Neutrophil (primary cell): Measurements from ENCODE around the gene CDH1.

Source experiments
- H3K27ac ChIP-seq: fragments of 200-600 bp; sonication (generic); 2 replicates; pipeline ENCODE4 v1.5.1; 2016; ENCODE audit warnings: mild to moderate bottlenecking, moderate library complexity
- H3K27me3 ChIP-seq: fragments of 200-600 bp; sonication (generic); 2 replicates; pipeline ENCODE4 v1.6.0; 2016; ENCODE audit warnings: mild to moderate bottlenecking
- H3K36me3 ChIP-seq: fragments of 200-600 bp; sonication (generic); 2 replicates; pipeline ENCODE4 v1.5.1; 2017
- H3K4me1 ChIP-seq, 2 experiments: fragments of 200-600 bp in 1 of 2; sonication (generic) in 1 of 2; 1 replicate in 1 of 2; 2 replicates in 1 of 2; pipeline versions ENCODE4 v1.5.1 to v1.6.1; 2013 to 2016; ENCODE audit warnings: low read depth in 1 of 2, low read length in 1 of 2, mild to moderate bottlenecking in 1 of 2, moderate library complexity in 1 of 2; ENCODE audit not compliant: control insufficient read depth in 1 of 2, insufficient read depth in 1 of 2
- H3K4me3 ChIP-seq, 2 experiments: fragments of 200-600 bp in 1 of 2; sonication (generic) in 1 of 2; 1 replicate in 1 of 2; 2 replicates in 1 of 2; pipeline ENCODE4 v1.5.1; 2013 to 2016; ENCODE audit warnings: low read depth in 1 of 2, low read length in 1 of 2, mild to moderate bottlenecking in 1 of 2, moderate library complexity in 1 of 2
- H3K9me3 ChIP-seq: fragments of 200-600 bp; sonication (generic); 2 replicates; pipeline ENCODE4 v1.5.1; 2016
- CTCF ChIP-seq: fragments of 200-600 bp; sonication (generic); IDR thresholded peaks from 2 replicates; pipeline ENCODE4 v1.5.1; 2016; ENCODE audit warnings: antibody characterized with exemption

CDH1 gene

GRCh38 chr16:68778551-68779231 lies 41.6 kb downstream of the CDH1 start:
- Histone ChIP-seq H3K36me3 (no peaks in the 10 kb centered on the region), H3K4me1 (peaks cover 12 to 18% of the 10 kb centered on the region in 2 experiments), H3K9me3 (no peaks in the 10 kb centered on the region), H3K4me3 (no peak overlapping the region), H3K27me3 (no peaks in the 10 kb centered on the region), H3K27ac (no peak overlapping the region)
- no peak for TF ChIP-seq CTCF

DNA sequence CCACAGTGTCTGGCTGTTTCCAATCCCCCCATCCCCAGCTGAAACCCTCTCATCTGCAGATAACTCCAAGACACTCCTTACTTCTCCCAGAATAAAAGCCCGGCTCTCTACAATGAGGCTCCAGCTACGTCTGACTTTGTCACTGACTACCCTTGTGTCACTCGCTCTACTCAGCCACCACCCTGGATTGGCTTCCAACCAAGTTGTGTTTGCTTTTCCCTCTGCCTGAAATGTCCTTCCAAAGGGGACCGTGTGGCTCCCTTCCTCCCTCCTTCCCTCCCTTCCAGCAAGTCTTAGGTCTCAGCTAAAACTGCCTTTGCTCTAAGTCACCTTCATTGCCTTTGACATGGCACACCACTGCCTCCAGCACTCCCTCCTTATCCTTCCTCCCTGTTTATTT lies 42.8 kb downstream of the CDH1 start:
- no peak overlapping the region for H3K4me3 ChIP-seq
- no peaks in the 10 kb centered on the region for H3K27me3 ChIP-seq
- TF ChIP-seq CTCF: no peak
- no peaks in the 10 kb centered on the region for H3K36me3 ChIP-seq
- H3K27ac ChIP-seq: no peak overlapping the region
- H3K9me3 ChIP-seq: no peaks in the 10 kb centered on the region
- H3K4me1 ChIP-seq: peaks cover 12 to 18% of the 10 kb centered on the region in 2 experiments

- peaks cover 12 to 18% of the 10 kb centered on the region in 2 experiments for H3K4me1 ChIP-seq
- no peaks in the 10 kb centered on the region for H3K9me3 ChIP-seq
- no peaks in the 10 kb centered on the region for H3K27me3 ChIP-seq
- no peak overlapping the region for H3K4me3 ChIP-seq
- TF ChIP-seq CTCF: no peak
- no peak overlapping the region for H3K27ac ChIP-seq
- no peaks in the 10 kb centered on the region for H3K36me3 ChIP-seq
Measured at GRCh38 chr16:68781784-68782183, 44.7 kb downstream of the CDH1 start.

DNA sequence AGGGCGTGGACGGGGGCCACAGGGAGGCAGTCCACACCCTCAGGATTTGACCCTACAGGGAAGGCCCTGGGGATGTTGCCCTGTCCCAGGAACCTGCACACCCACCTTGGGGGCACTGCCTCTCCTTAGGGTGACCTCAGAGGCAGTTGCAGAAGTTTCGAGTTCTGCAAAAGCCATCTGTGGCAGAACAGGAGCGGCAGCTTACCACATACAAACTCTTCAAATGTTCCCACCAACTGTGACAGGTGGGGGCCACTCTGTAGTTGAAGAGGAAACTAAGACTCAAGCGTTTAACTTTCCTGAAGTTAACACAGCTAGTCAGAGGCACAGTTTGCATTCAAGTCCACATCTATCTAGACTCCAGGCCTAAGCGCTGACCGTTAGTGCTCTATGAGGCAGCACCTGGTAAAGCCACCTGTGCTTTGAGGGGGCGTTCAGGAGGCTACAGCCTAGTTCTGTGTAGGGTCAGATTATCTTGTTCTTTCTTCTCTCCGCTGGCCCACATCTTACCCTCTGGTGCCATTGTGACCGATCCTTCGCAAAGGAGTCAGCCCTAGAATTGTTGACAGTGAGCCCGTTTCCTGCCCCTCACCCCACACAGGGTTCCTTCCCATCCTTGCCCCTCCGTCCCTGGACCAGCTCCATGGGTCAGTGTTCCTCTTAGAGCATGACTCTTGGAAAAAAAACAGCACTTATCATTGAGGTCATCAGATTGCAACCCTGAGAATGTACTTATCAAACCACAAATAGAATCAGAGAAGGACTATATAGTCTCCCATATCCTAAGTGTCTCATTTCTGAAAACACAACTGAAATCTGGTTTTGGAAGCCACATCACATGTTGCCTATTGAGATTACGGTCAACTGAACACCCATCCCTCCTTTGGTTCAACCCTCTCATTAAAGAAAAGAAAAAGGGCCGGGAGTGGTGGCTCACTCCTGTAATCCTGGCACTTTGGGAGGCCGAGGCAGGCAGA lies 45.4 kb downstream of the CDH1 start:
- Histone ChIP-seq H3K9me3 (no peaks in the 10 kb centered on the region), H3K36me3 (no peaks in the 10 kb centered on the region), H3K4me1 (peaks cover 12 to 18% of the 10 kb centered on the region in 2 experiments), H3K4me3 (no peak overlapping the region), H3K27ac (peak overlapping the region; percentile 51), H3K27me3 (no peaks in the 10 kb centered on the region)
- no peak for TF ChIP-seq CTCF

- no peak overlapping the region for H3K27ac ChIP-seq
- H3K36me3 ChIP-seq: no peaks in the 10 kb centered on the region
- peaks cover 17 to 25% of the 10 kb centered on the region in 2 experiments for H3K4me1 ChIP-seq
- H3K4me3 ChIP-seq: no peak overlapping the region
- no peak for TF ChIP-seq CTCF
- no peaks in the 10 kb centered on the region for H3K27me3 ChIP-seq
- no peaks in the 10 kb centered on the region for H3K9me3 ChIP-seq
Measured at GRCh38 chr16:68784226-68784625, 47.1 kb downstream of the CDH1 start.
